Non-pigmented ciliary epithelial cell (primary cell): ENCODE data around the gene TEN1.
"Not testable (repeated sequence)": the region's sequence is repeated elsewhere in the genome, so short reads cannot be mapped to it uniquely, and the experiment has no call there.

Source experiments
- DNase-seq: peaks from one replicate; pipeline ENCODE4 v3.0.0-alpha.2; 2010; ENCODE audit warnings: low read depth

TEN1 gene, protein sequence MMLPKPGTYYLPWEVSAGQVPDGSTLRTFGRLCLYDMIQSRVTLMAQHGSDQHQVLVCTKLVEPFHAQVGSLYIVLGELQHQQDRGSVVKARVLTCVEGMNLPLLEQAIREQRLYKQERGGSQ

DNA sequence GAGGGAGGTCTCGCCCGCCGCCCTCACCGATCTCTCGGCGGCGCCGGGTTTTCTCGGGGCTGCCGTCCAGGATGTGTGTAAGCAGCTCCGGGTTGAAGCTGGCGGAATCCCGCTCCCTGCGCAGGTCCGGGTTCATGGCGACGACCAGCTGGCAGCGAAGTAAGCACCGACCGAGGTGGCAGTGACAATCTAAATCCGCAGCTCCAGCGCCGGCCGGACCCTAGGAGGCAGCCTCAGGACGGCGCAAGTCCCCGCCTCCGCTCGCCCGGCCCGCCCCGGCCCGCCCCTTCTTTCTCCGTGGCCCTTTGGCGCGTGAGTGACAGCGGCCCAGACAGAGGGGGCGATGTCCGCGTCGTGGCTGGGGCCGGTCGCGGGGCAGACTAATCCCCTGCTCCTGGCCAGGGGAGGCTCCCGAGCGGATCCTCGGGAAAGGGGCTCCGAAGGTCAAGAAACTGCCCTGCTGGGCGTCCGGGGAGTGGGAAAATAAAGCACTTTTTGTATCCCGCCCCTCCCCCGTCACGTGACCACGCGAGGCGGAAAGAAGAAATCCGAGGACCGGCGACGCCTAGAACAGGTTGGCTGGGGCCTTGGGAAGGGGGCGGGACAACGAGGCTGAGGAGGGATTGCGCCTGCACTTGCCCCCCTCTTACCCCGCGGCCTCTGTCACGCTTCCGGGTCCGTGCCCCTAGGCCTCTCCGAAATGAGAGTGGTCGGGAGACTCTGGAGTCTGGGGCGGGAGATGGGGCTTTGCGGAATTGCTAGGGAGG lies at the start of gene TEN1, which contains the start of gene ACOX1:
TSS of gene TEN1 (plus strand) at position 303 of the 767 bp plus-strand sequence. CDS start 6,953 bp downstream, outside the sequence.
TSS of gene ACOX1 (minus strand) at position 229 of the 767 bp plus-strand sequence. CDS start at position 136, 93 bp downstream.
- peak; percentile 77 for DNase-seq

DNA sequence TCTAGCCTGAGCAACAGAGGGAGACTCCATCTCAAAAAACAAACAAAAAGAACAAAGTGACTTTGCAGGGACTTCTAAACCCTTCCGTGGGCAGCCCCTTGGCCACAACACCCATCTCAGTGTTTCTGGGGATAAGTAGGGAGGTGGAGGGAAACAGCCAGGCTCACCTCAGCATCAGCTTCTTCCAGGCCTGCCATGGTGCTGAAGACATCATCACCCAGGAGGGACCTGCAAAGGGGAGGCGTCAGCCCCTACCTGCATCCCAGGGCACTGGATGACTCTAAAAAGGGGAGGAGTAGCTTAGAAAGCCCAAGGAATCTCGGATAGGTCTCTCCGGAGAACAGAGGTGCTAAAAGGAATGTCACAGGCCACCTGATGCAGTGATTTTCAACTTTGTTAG lies 48.0 kb upstream of the TEN1 start:
- no peak for DNase-seq

- no peak for DNase-seq
Observed at GRCh38 chr17:75932852-75933251, 46.2 kb upstream of the TEN1 start.

DNA sequence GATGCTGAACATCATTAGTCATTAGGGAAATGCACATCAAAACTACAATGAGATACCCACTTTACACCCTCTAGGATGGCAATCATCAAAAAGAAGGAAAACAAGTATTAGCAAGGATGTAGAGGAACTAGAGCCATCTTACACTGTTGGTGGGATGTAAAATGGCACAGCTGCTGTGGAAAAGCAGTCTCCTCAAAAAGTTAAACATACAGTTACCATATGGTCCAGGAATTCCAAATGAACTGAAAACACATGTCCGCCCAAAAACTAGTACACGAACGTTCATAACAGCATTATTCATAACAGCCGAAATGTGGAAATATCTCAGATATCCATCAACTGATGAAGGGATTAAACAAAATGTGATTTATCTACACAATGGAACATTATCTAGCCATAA lies 45.2 kb upstream of the TEN1 start:
- DNase-seq: no peak

- DNase-seq: no peak
Observed at GRCh38 chr17:75937652-75938051, 41.4 kb upstream of the TEN1 start.

DNA sequence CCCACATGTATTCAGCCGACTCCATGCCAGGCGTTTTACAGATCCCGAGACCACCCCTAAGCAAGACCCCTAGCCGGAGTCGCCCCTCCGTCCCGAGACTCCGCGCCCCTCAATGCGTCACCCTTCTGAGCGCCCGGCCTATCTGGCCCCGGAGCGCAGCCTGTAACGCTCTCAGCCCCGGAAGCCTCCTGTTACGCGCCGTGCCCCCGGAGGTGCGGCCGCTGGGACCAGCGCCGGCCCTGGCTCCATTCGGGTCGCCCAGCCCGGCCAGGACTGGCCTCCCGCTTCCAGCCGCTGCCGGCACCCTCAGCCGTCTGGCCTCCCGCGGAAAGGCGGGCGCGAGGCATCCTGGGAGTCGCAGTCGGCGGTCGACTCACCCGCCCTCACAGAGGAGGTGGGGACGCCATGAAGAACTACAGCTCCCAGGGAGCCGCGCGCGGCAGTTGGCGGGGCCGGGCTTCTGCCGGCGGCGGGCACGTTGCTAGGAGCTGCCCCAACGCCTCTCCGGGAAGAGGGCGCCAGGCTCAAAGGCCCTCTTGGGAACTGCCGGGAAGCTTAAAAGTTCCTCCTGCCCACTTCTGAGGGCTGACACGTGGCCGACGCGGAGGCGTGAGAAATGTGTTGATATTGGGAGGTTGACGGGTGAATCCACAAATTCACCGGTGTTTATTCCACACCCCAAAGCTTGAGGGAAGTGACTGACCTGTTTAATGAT lies 38.2 kb upstream of the TEN1 start, which contains the start of gene FBF1:
TSS of gene FBF1 (minus strand) at position 316 of the 715 bp plus-strand sequence. CDS start 2,893 bp downstream, outside the sequence.
- peak; percentile 60 for DNase-seq

DNA sequence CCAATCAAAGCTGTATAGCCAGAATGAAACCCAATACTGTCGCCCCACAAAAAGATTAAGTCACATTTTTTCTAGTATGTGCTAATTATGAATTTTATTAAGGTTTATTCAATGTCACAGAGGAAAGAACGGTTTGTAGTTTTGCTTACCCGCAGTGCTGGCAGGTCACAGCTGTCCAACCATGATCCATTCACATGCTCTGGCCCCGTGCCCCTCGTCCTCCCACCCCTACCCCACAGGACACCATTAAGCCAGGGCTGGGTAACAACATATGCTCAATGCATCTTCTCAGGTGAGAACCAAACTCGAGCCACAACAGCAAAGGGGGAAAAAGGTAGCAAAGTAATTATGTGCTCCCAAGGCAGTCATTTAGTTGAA lies 37.6 kb upstream of the TEN1 start:
- no peak for DNase-seq

GRCh38 chr17:75942473-75942872 lies 36.6 kb upstream of the TEN1 start:
- DNase-seq: no peak

GRCh38 chr17:75943491-75943890 lies 35.5 kb upstream of the TEN1 start:
- DNase-seq: no peak

DNA sequence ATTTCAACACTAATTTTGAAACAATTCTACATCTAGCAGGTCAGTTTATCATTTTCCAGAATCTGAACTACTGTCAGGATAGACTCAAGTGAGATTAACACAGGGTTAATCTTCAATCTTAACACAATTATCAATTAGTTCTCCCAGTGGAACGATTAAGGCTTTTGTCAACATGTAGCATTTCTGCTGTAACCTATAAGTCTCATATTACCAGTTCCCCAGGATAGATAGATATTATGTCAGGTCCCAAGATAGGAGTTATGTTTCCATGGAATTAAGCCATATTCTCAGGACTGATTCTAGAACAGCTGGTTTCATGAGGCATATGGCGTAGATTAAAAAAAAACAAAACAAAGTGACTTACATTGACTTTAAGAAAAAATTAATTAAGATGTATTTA lies 33.8 kb upstream of the TEN1 start:
- DNase-seq: no peak

DNA sequence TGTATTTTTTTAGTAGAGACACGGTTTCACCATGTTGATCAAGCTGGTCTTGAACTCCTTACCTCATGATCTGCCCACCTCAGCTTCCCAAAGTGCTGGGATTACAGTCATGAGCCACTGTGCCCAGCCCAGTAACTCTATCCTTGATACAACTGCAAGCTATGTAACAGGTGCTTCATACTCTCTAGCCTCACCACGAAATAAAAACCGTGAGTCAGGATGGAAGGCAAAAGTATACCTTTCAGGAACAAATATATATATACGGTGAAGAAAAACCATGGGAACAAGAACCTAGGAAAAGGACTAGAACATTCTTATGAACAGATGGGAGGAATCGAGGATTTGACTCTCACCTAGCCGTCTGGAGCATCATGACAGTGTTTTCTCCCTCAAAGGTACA lies 28.6 kb upstream of the TEN1 start:
- DNase-seq: no peak

- DNase-seq: no peak
Observed at GRCh38 chr17:75950855-75951554, 28.0 kb upstream of the TEN1 start.

GRCh38 chr17:75959051-75959838 lies 19.8 kb upstream of the TEN1 start:
- DNase-seq: no peak

- DNase-seq: no peak
Observed at GRCh38 chr17:75959839-75960511, 19.1 kb upstream of the TEN1 start.

DNA sequence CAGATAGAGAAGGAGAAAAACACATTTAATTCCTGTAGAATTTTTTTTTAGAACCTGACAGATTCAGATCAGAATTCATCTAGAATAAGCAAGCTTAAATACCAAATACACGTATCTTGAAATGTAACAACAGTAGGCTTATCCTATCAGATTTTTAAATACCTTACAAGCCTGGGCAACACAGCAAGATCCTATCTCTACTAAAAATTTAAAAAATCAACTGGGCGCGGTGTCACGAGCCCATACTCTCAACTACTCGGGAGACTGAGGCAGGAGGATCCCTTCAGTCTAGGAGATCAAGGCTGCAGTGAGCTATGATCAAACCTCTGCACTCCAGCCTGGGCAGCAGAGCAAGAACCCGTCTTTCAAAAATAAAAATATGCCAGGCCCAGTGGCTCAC lies 13.6 kb upstream of the TEN1 start:
- no peak for DNase-seq

GRCh38 chr17:75969044-75969443 lies 10.0 kb upstream of the TEN1 start:
- DNase-seq: not testable (repeated sequence)

DNA sequence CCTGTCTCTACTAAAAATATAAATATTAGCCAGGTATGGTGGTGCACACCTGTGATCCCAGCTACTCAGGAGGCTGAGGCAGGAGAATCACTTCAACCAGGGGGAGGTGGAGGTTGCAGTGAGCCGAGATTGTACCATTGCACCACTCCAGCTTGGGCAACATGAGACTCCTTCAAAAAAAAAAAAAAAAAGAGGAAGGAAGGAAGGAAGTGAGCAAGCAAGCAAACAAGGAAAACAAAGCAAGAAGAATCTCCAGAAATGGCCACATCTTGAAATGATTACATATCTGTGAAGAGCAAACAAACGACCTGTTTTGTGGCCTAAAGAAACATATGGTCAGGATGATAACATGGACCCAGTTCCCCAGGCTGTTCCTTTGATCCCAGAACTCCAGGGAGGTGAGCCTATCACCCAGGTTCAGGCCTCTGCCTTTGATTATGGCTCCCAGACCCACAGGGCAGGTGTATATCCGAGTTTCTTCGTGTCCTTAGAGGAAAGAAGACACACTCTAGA lies 9.0 kb upstream of the TEN1 start:
- DNase-seq: no peak

- no peak for DNase-seq
Observed at GRCh38 chr17:75970626-75971025, 8.4 kb upstream of the TEN1 start.

- DNase-seq: not testable (repeated sequence)
Observed at GRCh38 chr17:75975187-75975586, 3.9 kb upstream of the TEN1 start.

DNA sequence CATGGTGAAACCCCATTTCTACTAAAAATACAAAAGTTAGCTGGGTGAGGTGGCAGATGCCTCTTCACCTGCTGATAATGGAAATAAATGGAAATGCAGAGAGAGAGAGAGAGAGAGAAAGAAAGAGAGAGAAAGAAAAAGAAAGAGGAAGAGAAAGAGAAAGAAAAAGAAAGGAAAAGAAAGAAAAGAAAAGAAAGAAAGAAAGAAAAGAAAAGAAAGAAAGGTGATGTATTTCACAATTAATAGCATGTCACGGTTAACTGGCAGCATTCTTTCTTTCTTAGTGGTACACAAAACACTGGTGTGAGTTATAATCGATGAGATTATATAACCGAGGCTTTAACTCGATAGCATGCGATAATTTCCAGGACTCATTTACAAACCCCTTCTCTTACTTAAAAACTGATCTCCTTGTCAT lies 3.3 kb upstream of the TEN1 start:
- no peak for DNase-seq
